Left ventricle myocardium inferior (tissue), 1 donor: Measurements from ENCODE around the gene NKIRAS1. TPM values are rescaled to one million over a fixed set of nuclear protein-coding genes. Genes with fewer than 3 reads are reported as not detected.

Experiments
- DNase-seq: peaks from one replicate; pipeline ENCODE4 v3.0.0-alpha.2; 2020
- H3K27ac ChIP-seq: fragments of 200-600 bp; replicated peaks from 2 replicates; pipeline ENCODE4 v1.8.0; 2021
- H3K27me3 ChIP-seq: fragments of 200-600 bp; 2 replicates; pipeline ENCODE4 v1.8.0; 2021; ENCODE audit warnings: low read depth
- H3K36me3 ChIP-seq: fragments of 200-600 bp; 2 replicates; pipeline ENCODE4 v1.8.0; 2021
- H3K4me1 ChIP-seq: fragments of 200-600 bp; 2 replicates; pipeline ENCODE4 v1.8.0; 2021
- H3K4me3 ChIP-seq: fragments of 200-600 bp; 2 replicates; pipeline ENCODE4 v1.8.0; 2021; ENCODE audit warnings: mild to moderate bottlenecking, moderate library complexity
- H3K9me3 ChIP-seq: fragments of 200-600 bp; replicated peaks from 2 replicates; pipeline ENCODE4 v1.8.0; 2021
- intact Hi-C: fragments of 100-400 bp; cut with micrococcal nuclease; formaldehyde crosslinking; loops from one replicate; pipeline ENCODE4 v1.11.0; 2022
- long read RNA-seq: library from polyadenylated mRNA; unstranded; transcript quantifications from one replicate; pipeline ENCODE4 v2.0.0, GENCODE V29; 2021
- total RNA-seq: library from RNA; stranded (reverse); fragmentation: NEBNext Ultra II Directional; extraction: Animal tissue kit (Norgen Biotek cat#: 25700); gene quantifications from one replicate; pipeline ENCODE4 v1.2.1, GENCODE V29; 2021
- TF ChIP-seq, protein P1 (sequence below): fragments of 200-600 bp; IDR thresholded peaks from 2 replicates; pipeline ENCODE4 v1.8.0; 2021; ENCODE audit warnings: antibody characterized with exemption, mild to moderate bottlenecking, borderline replicate concordance
- donor health status: DM: no; HTN: yes; CAD: no; lungs with severe emphysema.

Gene NKIRAS1
- total RNA-seq = 20.8 TPM
- long read RNA-seq, transcript NKIRAS1-206 (5 exons, 2,014 nt) = major isoform, 35 of 49 reads
- long read RNA-seq, partial matches to known transcripts = 0 of 49 reads
- long read RNA-seq, other reads (novel, unspliced or antisense) = 12 of 49 reads

DNA sequence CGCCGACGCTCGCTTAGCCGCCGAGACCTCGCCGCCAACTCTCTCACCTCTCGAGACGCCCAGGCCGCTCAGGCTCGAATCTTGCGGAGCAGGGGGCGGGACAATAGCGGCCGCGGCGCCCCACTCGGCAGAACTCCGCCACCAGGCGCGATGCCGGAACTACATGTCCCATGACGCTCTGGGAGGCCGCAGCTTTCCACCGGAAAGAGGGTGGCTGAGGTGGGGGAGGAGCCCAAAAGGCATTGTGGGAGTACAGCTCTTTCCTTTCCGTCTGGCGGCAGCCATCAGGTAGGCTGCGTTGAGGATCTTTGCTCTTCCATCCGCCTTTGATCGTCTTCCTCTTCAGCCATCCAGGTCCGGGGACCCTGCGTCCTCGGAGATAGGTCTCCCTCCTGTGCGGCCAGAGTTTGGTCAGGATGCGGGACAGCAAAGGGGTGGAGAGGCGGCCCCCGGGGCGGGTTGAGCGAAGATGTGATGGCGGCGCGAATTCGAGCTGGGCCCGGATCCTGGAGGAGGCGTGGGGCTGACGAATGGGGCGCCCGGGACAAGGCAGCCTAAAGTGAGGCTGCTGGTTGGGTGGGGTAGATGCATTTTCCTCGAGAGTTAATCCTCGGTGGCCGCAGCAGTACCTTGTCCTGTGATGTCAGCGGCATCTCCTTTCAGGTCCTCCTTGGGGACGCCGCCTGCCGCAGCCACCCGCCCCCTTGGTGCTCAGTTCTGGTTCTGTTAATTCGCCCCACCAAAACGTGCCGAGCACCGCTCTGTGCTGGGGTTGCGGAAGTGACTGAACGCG is at the start of gene NKIRAS1, which contains the start of gene RPL15:
Gene NKIRAS1 (minus strand): TSS at position 105 of the 793 bp plus-strand sequence. CDS start 6,086 bp downstream, outside the sequence.
Gene RPL15 (plus strand): TSS at position 247 of the 793 bp plus-strand sequence. CDS start 728 bp downstream, outside the sequence.
- H3K36me3 ChIP-seq = peaks cover 37% of the 10 kb centered on the region
- intact Hi-C loops = no loop called here
- H3K4me1 ChIP-seq = peaks cover 60% of the 10 kb centered on the region
- TF ChIP-seq, protein P1, sequence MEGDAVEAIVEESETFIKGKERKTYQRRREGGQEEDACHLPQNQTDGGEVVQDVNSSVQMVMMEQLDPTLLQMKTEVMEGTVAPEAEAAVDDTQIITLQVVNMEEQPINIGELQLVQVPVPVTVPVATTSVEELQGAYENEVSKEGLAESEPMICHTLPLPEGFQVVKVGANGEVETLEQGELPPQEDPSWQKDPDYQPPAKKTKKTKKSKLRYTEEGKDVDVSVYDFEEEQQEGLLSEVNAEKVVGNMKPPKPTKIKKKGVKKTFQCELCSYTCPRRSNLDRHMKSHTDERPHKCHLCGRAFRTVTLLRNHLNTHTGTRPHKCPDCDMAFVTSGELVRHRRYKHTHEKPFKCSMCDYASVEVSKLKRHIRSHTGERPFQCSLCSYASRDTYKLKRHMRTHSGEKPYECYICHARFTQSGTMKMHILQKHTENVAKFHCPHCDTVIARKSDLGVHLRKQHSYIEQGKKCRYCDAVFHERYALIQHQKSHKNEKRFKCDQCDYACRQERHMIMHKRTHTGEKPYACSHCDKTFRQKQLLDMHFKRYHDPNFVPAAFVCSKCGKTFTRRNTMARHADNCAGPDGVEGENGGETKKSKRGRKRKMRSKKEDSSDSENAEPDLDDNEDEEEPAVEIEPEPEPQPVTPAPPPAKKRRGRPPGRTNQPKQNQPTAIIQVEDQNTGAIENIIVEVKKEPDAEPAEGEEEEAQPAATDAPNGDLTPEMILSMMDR = peak; percentile 72
- H3K9me3 ChIP-seq = no peaks in the 10 kb centered on the region
- peak; percentile 98 for DNase-seq
- peak within 1 kb of the TSS; percentile 97 for H3K4me3 ChIP-seq
- peak within 1 kb of the TSS; percentile 93 for H3K27ac ChIP-seq
- H3K27me3 ChIP-seq = no peaks in the 10 kb centered on the region

DNA sequence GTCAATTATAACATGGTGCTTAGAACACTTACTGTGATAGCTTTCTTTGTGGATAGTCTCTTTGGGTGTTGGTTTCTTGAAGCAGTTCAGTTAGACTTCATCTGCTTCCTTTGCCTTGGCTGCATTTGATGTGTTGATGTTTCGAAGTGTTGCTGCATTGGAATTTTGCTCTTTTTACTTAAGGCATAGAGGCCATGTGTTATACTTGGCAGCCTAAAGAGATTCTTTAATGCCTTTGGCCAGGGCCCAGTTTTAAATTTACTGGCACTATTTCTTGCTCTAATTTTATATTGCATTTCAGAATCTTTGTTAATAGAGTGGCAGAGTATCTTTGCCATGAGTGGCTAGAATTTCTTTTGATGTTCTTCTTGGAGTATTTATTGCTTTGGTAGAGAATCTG is 49.5 kb upstream of the NKIRAS1 start:
- DNase-seq = no peak
- no peak overlapping the region for H3K27ac ChIP-seq
- TF ChIP-seq, protein P1 = no peak
- H3K4me3 ChIP-seq = no peak overlapping the region
- H3K36me3 ChIP-seq = peaks cover 87% of the 10 kb centered on the region
- intact Hi-C loops = no loop called here
- no peaks in the 10 kb centered on the region for H3K9me3 ChIP-seq
- H3K27me3 ChIP-seq = no peaks in the 10 kb centered on the region
- H3K4me1 ChIP-seq = peaks cover 50% of the 10 kb centered on the region

DNA sequence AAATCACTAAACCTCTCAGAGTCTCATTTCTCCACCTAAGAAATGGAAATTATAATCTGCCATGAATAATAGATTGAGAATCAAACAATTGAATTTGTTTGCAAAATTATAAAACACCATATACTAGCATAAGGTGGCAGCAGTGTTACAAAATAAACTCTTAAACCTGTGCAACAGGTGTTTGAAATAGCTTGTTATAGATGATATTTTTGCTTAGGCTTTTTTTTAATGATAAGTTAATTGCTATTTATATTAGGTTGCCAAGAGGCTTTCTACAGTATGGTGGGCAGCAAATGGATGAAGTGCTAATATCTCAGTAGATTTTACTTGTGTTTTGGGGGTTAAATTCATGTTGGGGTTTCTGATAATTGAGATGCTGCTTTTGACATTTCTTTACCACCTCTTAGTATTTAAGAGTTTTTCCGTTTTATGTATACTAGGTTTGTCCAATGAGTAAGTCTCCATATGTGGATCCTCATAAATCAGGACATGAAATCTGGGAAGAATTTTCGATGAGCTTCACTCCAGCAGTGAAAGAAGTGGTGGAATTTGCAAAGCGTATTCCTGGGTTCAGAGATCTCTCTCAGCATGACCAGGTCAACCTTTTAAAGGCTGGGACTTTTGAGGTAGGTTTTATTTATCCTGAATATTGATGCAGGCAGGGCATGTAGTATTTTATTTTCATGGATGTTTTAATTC is 47.9 kb upstream of the NKIRAS1 start:
- intact Hi-C loops = no loop called here
- peaks cover 51% of the 10 kb centered on the region for H3K4me1 ChIP-seq
- no peak for DNase-seq
- TF ChIP-seq, protein P1 = no peak
- H3K9me3 ChIP-seq = no peaks in the 10 kb centered on the region
- no peak overlapping the region for H3K27ac ChIP-seq
- H3K4me3 ChIP-seq = no peak overlapping the region
- no peaks in the 10 kb centered on the region for H3K27me3 ChIP-seq
- H3K36me3 ChIP-seq = peaks cover 97% of the 10 kb centered on the region

DNA sequence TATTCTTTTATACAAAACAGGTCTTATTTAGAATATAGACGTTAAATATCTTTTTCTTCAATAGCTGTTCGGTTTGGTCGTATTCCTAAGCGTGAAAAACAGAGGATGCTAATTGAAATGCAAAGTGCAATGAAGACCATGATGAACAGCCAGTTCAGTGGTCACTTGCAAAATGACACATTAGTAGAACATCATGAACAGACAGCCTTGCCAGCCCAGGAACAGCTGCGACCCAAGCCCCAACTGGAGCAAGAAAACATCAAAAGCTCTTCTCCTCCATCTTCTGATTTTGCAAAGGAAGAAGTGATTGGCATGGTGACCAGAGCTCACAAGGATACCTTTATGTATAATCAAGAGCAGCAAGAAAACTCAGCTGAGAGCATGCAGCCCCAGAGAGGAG is 45.1 kb upstream of the NKIRAS1 start:
- DNase-seq = no peak
- H3K27ac ChIP-seq = no peak overlapping the region
- H3K9me3 ChIP-seq = no peaks in the 10 kb centered on the region
- peaks cover 50% of the 10 kb centered on the region for H3K4me1 ChIP-seq
- TF ChIP-seq, protein P1 = no peak
- H3K27me3 ChIP-seq = no peaks in the 10 kb centered on the region
- intact Hi-C loops = no loop called here
- peaks cover 85% of the 10 kb centered on the region for H3K36me3 ChIP-seq
- H3K4me3 ChIP-seq = no peak overlapping the region

DNA sequence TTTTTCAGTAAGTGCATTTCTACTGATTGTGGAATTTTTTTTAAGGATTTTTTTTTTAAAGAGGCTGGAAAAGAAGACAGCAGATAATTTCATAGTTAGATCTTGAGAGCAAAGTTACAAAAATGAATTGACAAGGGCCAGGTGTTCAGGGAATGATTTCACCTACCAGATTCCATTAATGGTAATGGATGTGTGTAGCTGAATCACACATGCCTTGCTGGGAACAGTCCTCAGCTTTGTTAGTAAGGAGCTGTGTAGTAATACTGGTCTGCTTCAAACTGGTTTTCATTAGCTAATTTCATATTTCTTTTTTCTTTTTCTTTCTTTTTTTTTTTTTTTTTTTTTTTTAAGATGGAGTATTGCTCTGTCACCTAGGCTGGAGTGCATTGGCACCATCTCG is 44.3 kb upstream of the NKIRAS1 start:
- Histone ChIP-seq H3K27ac (no peak overlapping the region), H3K4me3 (no peak overlapping the region), H3K9me3 (no peaks in the 10 kb centered on the region), H3K4me1 (peaks cover 45% of the 10 kb centered on the region), H3K27me3 (no peaks in the 10 kb centered on the region), H3K36me3 (peaks cover 83% of the 10 kb centered on the region)
- TF ChIP-seq, protein P1 = no peak
- intact Hi-C loops = no loop called here
- no peak for DNase-seq
